ENCODE results near the gene PRDX5.

PRDX5 gene

DNA sequence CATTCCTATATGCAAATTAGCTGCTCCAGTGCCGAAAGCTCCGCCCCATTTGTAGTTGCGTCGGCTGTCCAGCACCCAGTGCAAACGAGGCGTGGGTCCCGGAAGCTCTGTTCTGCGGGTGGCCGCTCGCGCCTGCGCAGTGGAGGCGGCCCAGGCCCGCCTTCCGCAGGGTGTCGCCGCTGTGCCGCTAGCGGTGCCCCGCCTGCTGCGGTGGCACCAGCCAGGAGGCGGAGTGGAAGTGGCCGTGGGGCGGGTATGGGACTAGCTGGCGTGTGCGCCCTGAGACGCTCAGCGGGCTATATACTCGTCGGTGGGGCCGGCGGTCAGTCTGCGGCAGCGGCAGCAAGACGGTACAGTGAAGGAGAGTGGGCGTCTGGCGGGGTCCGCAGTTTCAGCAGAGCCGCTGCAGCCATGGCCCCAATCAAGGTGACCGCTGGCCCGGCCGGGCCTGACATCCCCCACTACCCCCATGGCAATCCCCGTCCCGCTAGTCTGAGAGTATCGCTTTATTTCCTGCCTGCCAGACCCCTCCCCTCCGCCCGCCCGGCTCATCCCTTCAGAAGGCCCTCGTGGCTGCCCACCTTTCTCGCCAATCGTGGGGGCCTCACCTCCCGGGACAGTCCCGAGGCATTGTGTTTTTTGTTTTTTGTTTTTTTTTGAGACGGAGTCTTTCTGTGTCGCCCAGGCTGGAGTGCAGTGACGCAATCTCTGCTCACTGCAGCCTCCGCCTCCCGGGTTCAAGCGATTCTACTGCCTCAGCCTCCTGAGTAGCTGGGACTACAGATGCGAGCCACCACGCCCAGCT is at the start of gene PRDX5:
TSS of gene PRDX5 (plus strand) at position 161 of the 805 bp plus-strand sequence. CDS start at position 256, 95 bp downstream.
- peak; percentile 97 for DNase-seq

DNA sequence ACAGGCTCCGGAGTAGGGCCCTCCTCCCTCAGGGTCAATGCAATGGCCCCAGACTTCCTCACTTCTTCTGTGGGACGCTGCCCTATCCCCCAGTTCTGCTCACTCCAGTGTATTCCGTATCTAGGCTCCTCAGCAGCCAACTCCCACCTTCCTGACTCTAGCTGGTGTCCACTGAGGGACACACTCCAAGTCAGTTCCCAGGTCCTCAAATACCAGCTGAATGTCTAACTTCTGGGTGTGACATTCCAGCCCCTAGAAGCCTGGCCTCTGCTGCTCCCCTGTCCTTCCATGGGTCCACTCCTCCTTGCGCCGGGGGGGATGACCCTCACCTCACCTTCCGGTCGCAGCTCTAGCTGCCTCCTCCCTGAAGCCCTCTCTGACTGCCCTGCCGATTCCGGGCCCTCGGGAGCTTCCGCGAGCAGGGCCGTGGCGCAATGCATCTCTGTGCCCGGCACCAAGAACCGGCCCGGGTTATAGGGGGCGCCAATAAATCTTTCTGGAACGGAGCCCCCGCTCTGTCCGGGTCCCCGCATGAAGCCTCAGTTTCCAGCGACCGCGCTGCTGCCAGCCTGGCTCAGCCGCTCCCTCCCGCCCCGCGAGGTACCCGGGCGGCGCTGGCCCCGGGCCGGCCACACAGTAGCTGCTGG is 48.9 kb upstream of the PRDX5 start:
- peak; percentile 42 for DNase-seq

DNA sequence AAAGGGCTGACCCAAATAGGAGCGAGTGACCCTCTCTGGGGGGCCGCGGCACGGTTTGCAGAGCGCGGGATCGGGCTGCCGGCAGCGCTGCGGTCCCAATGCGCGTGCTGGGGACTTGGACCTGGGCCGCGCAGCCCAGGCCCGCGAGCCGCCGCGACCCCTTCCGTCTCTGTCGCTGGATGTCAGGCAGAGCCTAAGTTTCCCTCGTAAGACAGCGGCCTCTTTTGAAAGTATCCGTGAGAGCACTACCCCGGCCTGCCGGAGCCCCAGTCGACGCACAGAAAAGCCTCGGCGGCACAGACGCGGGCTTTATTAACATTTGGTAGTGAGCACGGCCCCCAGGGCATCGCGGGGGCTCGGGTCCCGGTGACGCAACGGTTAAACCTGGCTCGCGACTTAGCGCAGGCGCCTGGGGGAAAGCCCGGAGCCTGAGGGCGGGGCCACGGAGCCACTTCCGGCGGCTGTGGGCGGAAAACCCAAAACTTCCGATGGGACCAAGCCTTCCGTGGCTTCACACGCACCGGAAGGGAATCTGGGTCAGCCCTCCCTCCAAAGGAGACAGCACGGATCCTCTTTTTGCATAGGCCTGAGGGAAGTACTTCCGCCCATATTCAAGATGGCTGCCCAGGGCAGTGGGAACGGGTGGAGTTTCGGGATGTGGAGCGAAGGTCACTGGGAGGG is 48.2 kb upstream of the PRDX5 start:
- peak; percentile 98 for DNase-seq

- DNase-seq, result no peak
Observed at GRCh38 chr11:64275031-64275800, 42.7 kb upstream of the PRDX5 start.

- DNase-seq, result no peak
Observed at GRCh38 chr11:64275841-64276240, 42.1 kb upstream of the PRDX5 start.

DNA sequence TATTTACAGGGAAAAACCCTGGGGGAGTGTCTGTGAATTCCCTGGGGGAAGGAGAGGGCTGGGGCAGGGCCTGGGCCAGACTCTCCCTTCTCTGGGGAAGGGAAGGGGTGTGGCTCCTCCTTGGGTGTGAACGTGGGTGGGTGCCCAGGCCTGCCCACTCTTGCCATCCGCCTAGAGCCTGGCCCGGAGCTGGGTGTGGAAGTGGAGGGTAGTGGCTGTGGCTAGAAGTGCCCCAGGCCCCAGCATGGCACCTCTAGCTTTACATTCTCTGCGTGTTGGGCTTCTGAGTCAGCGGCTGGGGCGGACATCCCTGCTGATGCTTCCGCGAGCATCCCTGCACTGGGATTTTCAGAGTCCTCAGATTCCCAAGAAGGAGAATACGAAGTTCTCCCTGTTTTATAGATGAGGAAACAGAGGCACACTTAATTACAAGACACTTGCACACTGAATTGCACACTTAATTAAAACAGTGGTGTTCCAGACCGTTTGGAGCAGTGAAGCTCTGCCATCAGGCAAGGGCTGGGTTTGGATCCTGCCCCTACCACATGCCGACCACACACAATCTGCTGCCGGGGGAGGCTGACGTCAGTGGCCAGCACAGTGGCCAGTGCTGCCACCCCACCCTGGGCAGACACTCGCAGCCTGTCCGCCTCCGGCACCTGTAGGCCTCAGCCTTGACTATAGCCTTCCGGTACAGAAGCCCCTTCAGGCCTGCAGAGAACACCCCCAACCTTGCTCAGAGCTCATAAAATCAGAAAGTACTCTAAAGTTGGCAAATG is 41.1 kb upstream of the PRDX5 start:
- no peak for DNase-seq

DNA sequence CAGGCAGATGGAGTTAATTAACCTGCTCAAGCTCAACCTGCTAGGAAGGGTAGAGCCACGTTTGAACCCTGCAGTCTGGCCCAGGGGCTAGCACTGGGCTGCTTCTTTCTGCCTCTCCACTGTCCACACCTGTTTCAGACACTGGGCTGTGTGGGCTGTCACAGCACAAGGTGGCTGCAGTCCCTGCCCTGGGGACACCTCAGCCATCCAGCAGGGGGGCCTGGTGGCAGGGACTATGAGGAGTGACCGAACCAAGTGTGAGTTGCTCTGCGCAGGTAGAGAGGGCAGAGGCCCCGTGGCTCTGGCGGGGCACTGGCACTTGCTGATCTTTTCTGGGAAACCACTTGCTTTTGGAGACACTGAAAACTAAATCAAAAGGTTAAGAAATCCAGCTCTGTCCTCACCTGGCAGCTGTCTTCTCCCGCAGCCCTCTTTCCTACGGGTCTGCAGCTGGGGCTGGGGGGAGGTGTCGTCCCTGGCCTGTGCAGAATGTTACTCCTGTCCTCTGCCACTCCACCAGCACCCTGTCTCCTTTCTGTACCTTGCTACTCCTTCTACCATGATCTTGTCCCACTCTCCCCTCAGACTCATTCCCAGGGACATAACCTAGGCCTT is 39.2 kb upstream of the PRDX5 start:
- DNase-seq, result no peak

- no peak for DNase-seq
Observed at GRCh38 chr11:64281957-64282770, 35.8 kb upstream of the PRDX5 start.

- DNase-seq, result no peak
Observed at GRCh38 chr11:64283092-64283491, 34.8 kb upstream of the PRDX5 start.

- peak; percentile 96 for DNase-seq
Observed at GRCh38 chr11:64284048-64284961, 33.6 kb upstream of the PRDX5 start, which contains the start of gene BAD. Gene BAD, minus strand, starts transcription at chr11:64284665. Its CDS starts 297 bp downstream, at chr11:64284368.

DNA sequence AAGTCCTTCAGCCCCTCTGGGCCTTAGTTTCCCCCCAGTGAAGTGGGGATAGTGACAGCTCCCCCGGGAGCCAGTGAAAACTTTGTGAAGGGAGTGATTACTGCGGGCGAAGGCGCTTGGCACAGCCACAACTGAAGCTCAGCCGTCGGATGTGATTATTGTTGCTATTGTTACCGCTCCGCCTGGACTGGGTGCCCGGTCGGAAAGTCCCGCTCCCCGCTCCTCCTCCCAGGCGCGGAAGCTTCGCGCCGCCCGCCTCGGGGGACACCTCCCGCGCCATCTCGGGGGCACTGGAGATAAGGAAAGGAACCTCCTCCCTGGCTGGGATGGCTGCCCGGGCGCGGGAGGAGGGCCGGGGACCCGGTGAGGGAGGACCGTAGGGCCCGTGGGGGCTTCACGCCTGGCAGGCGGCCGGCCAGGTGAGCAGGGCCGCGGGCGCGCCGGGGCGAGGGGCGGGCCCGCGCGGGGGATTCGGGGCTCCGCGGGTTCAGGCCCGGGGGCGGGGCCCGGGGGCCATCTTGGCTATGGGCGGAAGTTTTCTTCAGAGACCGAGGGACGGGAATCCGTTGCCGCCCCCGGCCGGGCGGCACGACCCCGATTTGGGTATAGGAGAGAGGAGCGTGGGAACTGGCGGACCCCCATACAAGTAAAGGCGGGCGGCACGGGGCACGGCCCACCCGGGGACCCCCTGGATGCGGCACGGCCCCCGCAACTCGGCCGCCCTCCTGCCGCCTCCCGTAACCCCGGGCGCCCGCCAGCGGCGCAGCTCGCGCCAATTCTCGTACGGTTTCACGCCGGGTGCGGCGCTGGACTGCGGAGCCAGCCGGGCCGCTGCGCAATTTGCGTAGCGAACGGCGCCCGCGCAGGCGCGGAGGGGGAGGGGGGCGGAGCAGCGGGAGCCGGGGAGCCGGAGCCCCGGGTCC is 32.7 kb upstream of the PRDX5 start, which contains the start of gene GPR137:
TSS of gene GPR137 (plus strand) at position 887 of the 923 bp plus-strand sequence. CDS start 677 bp downstream, outside the sequence.
- DNase-seq, result peak; percentile 93

- peak; percentile 38 for DNase-seq
Observed at GRCh38 chr11:64285885-64286800, 31.8 kb upstream of the PRDX5 start.

DNA sequence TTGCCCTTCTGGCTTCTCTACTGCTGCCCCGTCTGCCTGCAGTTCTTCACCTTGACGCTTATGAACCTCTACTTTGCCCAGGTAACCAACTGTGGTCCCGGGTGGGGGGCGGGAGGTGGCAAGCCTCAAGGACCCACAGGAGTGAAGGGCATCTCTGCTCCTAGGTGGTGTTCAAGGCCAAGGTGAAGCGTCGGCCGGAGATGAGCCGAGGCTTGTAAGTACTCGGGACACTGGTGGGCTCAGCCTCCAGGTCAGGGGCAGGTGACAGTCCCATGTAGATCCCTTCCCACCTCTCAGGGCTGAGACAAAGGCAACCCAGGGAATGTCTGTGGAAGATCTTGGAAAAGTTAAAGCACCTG is 31.1 kb upstream of the PRDX5 start:
- no peak for DNase-seq

GRCh38 chr11:64287676-64288352 is 30.1 kb upstream of the PRDX5 start:
- no peak for DNase-seq

GRCh38 chr11:64288353-64288750 is 29.6 kb upstream of the PRDX5 start:
- DNase-seq, result no peak

DNA sequence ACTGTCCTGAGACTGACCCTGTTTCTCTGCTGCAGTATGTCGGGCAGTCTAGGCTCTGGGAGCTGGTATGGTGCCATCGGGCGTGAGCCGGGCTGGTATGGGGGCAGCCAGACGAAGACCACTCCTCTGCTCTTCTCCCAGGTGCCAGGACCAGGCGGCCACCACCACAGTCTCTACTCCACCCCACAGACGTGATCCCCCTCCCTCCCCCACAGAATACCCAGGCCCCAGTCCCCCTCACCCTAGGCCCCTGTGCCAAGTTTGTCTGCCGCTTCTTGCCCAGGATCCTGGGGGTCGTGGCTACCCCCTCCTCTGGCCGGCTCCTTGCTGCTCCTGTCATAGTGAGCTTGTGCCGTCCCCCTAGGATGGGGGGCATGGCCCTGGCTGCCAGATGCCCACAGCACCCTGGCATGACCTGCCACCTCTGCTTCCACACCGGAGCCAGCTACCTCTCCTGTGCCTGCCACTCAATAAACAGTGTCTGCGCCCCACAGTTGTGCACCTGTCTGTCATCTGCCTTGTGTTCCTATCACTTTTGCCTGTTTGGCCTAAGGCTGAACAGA is 28.8 kb upstream of the PRDX5 start:
- no peak for DNase-seq

All from CD4-positive, alpha-beta T cell treated with Interleukin-17A for 1 hour (primary cell).